Endothelial cell of umbilical vein (primary cell): Measurements from ENCODE around the gene TLCD5. TPM values are rescaled to one million over a fixed set of nuclear protein-coding genes. Genes with fewer than 3 reads are reported as not detected.

ENCODE experiments used
- BruUV-seq: library from RNA; stranded (reverse); fragments of 400-500 nt; replicated peaks from 2 replicates; lab custom pipeline; 2021; lab: Mats Ljungman, UMichigan
- CTCF ChIA-PET: fragments of 300-600, 350-600 bp; sonication (Branson Sonifier 250); formaldehyde crosslinking; loops from one replicate; lab custom pipeline; 2021; ENCODE audit warnings: antibody characterized with exemption, inconsistent platforms; lab: Charles Lee
- POLR2A ChIA-PET: fragments of 300-600, 350-600 bp; sonication (Branson Sonifier 250); formaldehyde crosslinking; loops from one replicate; lab custom pipeline; 2021; ENCODE audit warnings: antibody characterized with exemption, inconsistent platforms; lab: Charles Lee
- DNase-seq: peaks from one replicate; pipeline ENCODE4 v3.0.0-alpha.2; 2011; ENCODE audit warnings: low read depth, low spot score
- FAIRE-seq: peaks from 2 replicates; lab custom pipeline; 2011; peaks lifted over from hg19 to GRCh38; lab: Jason Lieb, UNC
- H2AFZ ChIP-seq: 2 replicates; pipeline ENCODE4 v1.6.0; 2012; ENCODE audit warnings: low read depth, low read length, control low read depth, inconsistent platforms
- H3K27ac ChIP-seq: 2 replicates; pipeline ENCODE4 v1.5.1; 2011; ENCODE audit warnings: low read depth, mild to moderate bottlenecking, control low read depth, low read length, moderate library complexity; ENCODE audit not compliant: insufficient read depth
- H3K27me3 ChIP-seq, 2 experiments: 2 replicates each; pipeline versions ENCODE4 v1.6.0 to v1.6.1; 2011; ENCODE audit warnings: low read length in 2 of 2, mixed read lengths in 1 of 2; ENCODE audit not compliant: control insufficient read depth in 2 of 2, insufficient read depth in 2 of 2
- H3K36me3 ChIP-seq, 2 experiments: 2 replicates in 1 of 2; 3 replicates in 1 of 2; pipeline ENCODE4 v1.5.1; 2011; ENCODE audit warnings: low read length in 2 of 2, mild to moderate bottlenecking in 1 of 2, moderate library complexity in 1 of 2; ENCODE audit not compliant: control insufficient read depth in 2 of 2, insufficient read depth in 2 of 2; ENCODE audit errors: extremely low read depth in 1 of 2
- H3K4me1 ChIP-seq: 3 replicates; pipeline ENCODE4 v1.5.1; 2011; ENCODE audit warnings: mild to moderate bottlenecking, low read length; ENCODE audit not compliant: control insufficient read depth, insufficient read depth; ENCODE audit errors: extremely low read depth
- H3K4me2 ChIP-seq: 2 replicates; pipeline ENCODE4 v1.6.1; 2011; ENCODE audit warnings: low read length, control low read depth, mixed read lengths; ENCODE audit not compliant: insufficient read depth
- H3K4me3 ChIP-seq, 3 experiments: fragments of 200-600 bp in 1 of 3; sonication (generic), shearing (Covaris generic) in 1 of 3; replicated peaks in 1 of 3; 2 replicates each; pipeline ENCODE4 v1.5.1; 2011 to 2016; ENCODE audit warnings: control low read depth in 3 of 3, low read length in 3 of 3, mild to moderate bottlenecking in 2 of 3, inconsistent platforms in 1 of 3, low read depth in 1 of 3, moderate library complexity in 1 of 3; ENCODE audit not compliant: insufficient read depth in 1 of 3
- H3K79me2 ChIP-seq: 2 replicates; pipeline ENCODE4 v1.6.0; 2012; ENCODE audit warnings: low read length, inconsistent platforms; ENCODE audit not compliant: control insufficient read depth, insufficient read depth
- H3K9ac ChIP-seq: replicated peaks from 2 replicates; pipeline ENCODE3; 2011; ENCODE audit warnings: low read length, control low read depth; ENCODE audit not compliant: insufficient read depth; ENCODE audit errors: extremely low read depth
- H3K9me1 ChIP-seq: replicated peaks from 3 replicates; pipeline ENCODE4 v1.6.0; 2011; ENCODE audit warnings: mild to moderate bottlenecking, low read length; ENCODE audit not compliant: control insufficient read depth, insufficient read depth; ENCODE audit errors: extremely low read depth
- H3K9me3 ChIP-seq: replicated peaks from 2 replicates; pipeline ENCODE4 v1.5.1; 2012; ENCODE audit warnings: low read length, inconsistent platforms; ENCODE audit not compliant: control insufficient read depth, insufficient read depth
- H4K20me1 ChIP-seq: replicated peaks from 2 replicates; pipeline ENCODE3; 2011; ENCODE audit warnings: mild to moderate bottlenecking, low read length; ENCODE audit not compliant: control insufficient read depth, insufficient read depth; ENCODE audit errors: extremely low read depth
- EZH2 ChIP-seq: IDR thresholded peaks from 2 replicates; pipeline ENCODE4 v1.6.1; 2012; ENCODE audit warnings: borderline replicate concordance, low read depth, mild to moderate bottlenecking, moderate library complexity, low read length, inconsistent platforms; ENCODE audit not compliant: severe bottlenecking
- FOS ChIP-seq: IDR thresholded peaks from 2 replicates; pipeline ENCODE4 v1.6.1; 2011; ENCODE audit warnings: mild to moderate bottlenecking, low read length, moderate library complexity, borderline replicate concordance; ENCODE audit not compliant: insufficient read depth
- GATA2 ChIP-seq: IDR thresholded peaks from 2 replicates; pipeline ENCODE4 v1.7.0; 2011; ENCODE audit warnings: low read depth, mild to moderate bottlenecking, moderate library complexity, mixed read lengths, low read length; ENCODE audit not compliant: insufficient read length, insufficient read depth
- JUN ChIP-seq: IDR thresholded peaks from 2 replicates; pipeline ENCODE4 v1.6.1; 2011; ENCODE audit warnings: borderline replicate concordance, low read depth; ENCODE audit not compliant: insufficient read length, insufficient read depth
- MYC ChIP-seq: IDR thresholded peaks from one replicate; pipeline ENCODE4 v1.6.1; 2011; ENCODE audit warnings: mild to moderate bottlenecking, low read depth, low read length
- POLR2A ChIP-seq: IDR thresholded peaks from 2 replicates; pipeline ENCODE4 v1.6.1; 2012; ENCODE audit warnings: low read depth, mild to moderate bottlenecking, control low read depth, low read length
- dilution Hi-C: fragments of 300-500 bp; cut with MboI; formaldehyde crosslinking; loops from one replicate; pipeline ENCODE4 v1.15.0; 2019; ENCODE audit warnings: low sequenced_read_pairs; ENCODE audit not compliant: extremely low pct_ligation_motif_present
- intact Hi-C: fragments of 100-400 bp; cut with micrococcal nuclease; formaldehyde crosslinking; loops from one replicate; pipeline ENCODE4 v1.10.0; 2022
- polyA plus RNA-seq, 4 experiments: library from polyadenylated mRNA; depleted of rRNA in 3 of 4; stranded (reverse) in 3 of 4; unstranded in 1 of 4; fragments of >200 nt; gene quantifications; 2 replicates each; pipeline versions ENCODE4 v1.2.1 to v1.2.3, GENCODE V29; 2011 to 2012; ENCODE audit warnings: missing spikeins in 1 of 4
- total RNA-seq: library from RNA; stranded (reverse); gene quantifications from 2 replicates; pipeline ENCODE4 v1.2.3, GENCODE V29; 2021
- TF ChIP-seq, protein P1 (sequence below): IDR thresholded peaks from 2 replicates; pipeline ENCODE4 v1.6.1; 2011; ENCODE audit not compliant: insufficient read depth, insufficient read length
- TF ChIP-seq, protein P2 (sequence below), 2 donors: IDR thresholded peaks; 1 replicate in 1 of 2; 2 replicates in 1 of 2; pipeline ENCODE4 v1.5.1; 2011; ENCODE audit warnings: low read length in 2 of 2, mild to moderate bottlenecking in 2 of 2, moderate library complexity in 2 of 2, control low read depth in 1 of 2, inconsistent platforms in 1 of 2, low read depth in 1 of 2; ENCODE audit not compliant: insufficient read depth in 1 of 2; ENCODE audit errors: extremely low read depth in 1 of 2

The TLCD5 gene
- total and polyA plus RNA-seq, 2 donors (not counting 3 experiments of a cell fraction or from before 2014, with no cell fraction given): 6.3 to 9.7 TPM

DNA sequence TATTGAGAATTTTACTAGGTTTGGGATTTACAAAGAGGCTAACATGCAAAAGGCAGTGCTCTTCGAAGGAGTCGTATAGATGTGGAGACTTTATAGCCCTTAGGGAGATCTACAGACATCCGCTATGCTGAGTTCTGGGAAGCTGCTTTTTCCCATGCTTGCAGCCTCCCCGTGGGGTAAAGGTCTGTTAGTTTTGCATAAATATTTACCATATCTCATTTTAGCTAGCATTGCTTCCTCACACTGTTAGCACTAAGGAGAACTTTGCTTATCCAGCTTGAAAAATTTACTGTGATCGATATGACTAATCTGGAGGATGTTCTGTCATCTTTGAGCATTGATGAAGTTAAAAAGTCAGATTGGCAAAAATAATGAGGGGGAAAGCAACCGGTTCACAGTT, 29.7 kb downstream of the TLCD5 start:
- FAIRE-seq (no peak), DNase-seq (no peak)
- no TSS peak for BruUV-seq
- no peaks in the 10 kb centered on the region for H3K27me3 ChIP-seq
- H3K27ac ChIP-seq: no peak overlapping the region
- peaks cover 97% of the 10 kb centered on the region for H3K79me2 ChIP-seq
- peaks cover 2% of the 10 kb centered on the region for H3K4me1 ChIP-seq
- intact Hi-C loops (no loop called here), dilution Hi-C loops (no loop called here)
- H4K20me1 ChIP-seq: peaks cover 8% of the 10 kb centered on the region
- ChIA-PET POLR2A (no interaction called here), CTCF (interaction anchor here (1.5 kb wide), 1 partner anchor 77 kb away, joined by 3 read pairs; no protein-coding TSS in a partner anchor)
- H3K4me2 ChIP-seq: no peak overlapping the region
- TF ChIP-seq GATA2: no peak
- TF ChIP-seq FOS: no peak
- TF ChIP-seq POLR2A: no peak
- TF ChIP-seq JUN: no peak
- TF ChIP-seq, protein P1, sequence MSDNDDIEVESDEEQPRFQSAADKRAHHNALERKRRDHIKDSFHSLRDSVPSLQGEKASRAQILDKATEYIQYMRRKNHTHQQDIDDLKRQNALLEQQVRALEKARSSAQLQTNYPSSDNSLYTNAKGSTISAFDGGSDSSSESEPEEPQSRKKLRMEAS: no peak
- TF ChIP-seq MYC: no peak
- TF ChIP-seq EZH2: no peak
- TF ChIP-seq, protein P2, sequence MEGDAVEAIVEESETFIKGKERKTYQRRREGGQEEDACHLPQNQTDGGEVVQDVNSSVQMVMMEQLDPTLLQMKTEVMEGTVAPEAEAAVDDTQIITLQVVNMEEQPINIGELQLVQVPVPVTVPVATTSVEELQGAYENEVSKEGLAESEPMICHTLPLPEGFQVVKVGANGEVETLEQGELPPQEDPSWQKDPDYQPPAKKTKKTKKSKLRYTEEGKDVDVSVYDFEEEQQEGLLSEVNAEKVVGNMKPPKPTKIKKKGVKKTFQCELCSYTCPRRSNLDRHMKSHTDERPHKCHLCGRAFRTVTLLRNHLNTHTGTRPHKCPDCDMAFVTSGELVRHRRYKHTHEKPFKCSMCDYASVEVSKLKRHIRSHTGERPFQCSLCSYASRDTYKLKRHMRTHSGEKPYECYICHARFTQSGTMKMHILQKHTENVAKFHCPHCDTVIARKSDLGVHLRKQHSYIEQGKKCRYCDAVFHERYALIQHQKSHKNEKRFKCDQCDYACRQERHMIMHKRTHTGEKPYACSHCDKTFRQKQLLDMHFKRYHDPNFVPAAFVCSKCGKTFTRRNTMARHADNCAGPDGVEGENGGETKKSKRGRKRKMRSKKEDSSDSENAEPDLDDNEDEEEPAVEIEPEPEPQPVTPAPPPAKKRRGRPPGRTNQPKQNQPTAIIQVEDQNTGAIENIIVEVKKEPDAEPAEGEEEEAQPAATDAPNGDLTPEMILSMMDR (IDR thresholded peaks at IDR 0.05; ENCODE audit: extremely low read depth in 1 of 2, insufficient read depth in 1 of 2, low read depth in 1 of 2, low read length in 2 of 2): no peak
- no peaks in the 10 kb centered on the region for H3K9me3 ChIP-seq
- no peaks in the 10 kb centered on the region for H3K9me1 ChIP-seq
- H2AFZ ChIP-seq: no peak overlapping the region
- H3K9ac ChIP-seq: no peak overlapping the region
- no peak overlapping the region for H3K4me3 ChIP-seq
- H3K36me3 ChIP-seq: peaks cover 0 to 3% of the 10 kb centered on the region in 2 experiments
